Activated T-cell treated with anti-CD3 and anti-CD28 coated beads for 24 hours (primary cell): Measurements from ENCODE around the gene PITPNB.

Source experiments
- DNase-seq: peaks from one replicate; pipeline ENCODE4 v3.0.0-alpha.2; 2020; ENCODE audit warnings: low read depth

The PITPNB gene

DNA sequence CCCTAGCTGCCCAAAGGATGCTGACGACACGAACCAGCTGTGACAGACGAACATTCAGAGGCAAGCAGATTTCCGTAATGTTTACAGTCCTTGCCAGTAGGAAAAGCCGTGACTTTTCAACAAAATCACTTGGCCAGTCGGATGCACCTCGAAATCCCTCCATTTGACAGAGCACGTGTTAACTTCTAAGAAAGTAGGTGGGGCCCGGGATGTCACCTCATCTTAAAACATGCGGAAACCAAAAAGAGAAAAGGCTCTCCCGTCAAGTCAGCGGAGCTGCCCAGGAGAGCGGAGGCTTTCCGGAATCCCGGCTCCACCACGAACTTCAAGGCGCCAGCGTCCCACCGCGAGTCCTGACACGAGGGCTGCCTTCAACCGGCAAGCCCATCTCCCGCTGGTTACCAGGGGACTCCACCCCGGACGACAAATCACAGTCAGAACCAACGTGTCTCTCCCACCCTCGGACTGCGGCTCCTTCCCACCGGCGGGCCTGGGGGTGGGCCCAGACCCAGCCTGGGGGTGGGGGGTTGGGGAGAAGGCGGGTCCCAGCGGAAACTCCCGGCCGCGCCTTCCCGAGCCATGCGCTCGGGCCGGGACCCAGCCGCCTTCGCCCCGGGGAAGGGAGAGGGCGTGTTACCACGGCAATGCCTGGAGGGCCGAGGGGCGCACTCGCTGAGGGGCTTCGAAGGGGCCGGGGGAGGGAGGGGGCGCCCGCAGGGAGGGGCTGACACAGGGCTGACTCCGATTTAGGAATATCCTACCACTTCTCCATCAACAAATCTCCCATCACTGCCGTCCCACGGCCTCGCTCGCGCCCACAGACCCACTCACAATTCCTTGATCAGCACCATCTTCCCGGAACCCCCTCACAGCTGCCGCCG, 475 bp downstream of the PITPNB start:
- DNase-seq: peak; percentile 52

DNA sequence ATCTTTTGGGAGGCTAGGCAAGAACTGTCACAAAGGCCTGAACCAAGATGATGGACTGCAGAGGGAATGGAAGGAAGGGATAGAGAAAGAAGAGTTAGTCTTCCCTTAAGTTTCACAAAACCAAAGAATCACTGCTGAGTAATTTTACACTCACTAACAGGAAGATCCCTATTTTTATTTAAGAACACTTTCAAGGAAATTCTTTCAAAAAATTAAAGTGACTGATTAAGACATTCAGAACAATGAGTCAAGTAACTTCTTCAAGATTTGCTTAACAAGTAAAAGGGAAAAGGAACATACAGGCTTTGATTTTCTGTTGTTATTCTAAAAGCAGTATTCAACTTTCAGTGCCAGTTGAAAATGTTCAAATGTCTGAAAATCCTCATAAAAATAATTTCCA, 3.1 kb downstream of the PITPNB start:
- no peak for DNase-seq

DNA sequence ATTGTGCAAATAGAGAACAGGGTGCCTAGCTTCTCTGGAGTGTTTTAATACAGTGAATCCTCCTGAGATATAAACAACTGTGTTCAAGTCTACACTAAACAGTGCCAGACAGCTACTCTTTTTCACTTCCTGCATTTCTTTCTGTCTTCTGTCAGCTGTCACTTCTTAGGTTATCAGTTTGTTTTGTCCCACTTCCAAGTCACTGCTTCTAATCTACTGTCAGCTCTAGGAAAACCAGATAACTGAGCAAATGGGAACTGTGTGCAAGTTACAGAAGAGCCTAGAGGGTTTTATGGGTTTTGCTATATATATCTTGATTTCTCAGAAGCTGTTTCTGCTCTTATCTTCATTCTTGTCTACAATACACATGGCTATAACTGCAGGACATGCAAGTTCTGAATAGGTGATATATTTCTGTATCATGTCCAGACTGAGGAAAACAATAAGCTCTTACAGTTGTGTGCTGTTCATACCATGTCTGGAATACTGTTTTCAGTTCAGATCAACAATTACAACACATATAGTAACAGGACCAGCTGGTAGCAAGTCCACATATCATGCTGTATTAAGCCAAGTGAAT, 5.8 kb downstream of the PITPNB start:
- DNase-seq: no peak

- no peak for DNase-seq
These were observed 7.0 kb downstream of the PITPNB start for GRCh38 chr22:27912101-27912500.

DNA sequence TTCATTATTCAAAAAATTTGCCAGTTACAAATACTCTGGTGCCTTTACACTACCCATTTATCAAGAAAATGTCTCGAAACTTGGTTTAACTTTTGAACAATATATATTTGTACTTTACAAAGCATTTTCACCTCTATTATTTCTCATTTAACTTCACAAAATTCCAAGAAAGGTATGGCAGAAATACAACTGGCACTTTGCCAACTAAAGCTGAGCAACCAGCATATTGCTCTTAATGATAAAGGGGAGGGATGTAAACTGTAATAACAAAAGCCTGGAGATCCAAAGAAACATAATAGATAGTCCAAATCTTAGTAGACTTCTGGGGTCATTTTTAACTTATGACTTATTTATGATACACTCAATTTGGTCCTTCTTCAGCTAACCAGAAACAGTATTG, 7.7 kb downstream of the PITPNB start:
- no peak for DNase-seq

DNA sequence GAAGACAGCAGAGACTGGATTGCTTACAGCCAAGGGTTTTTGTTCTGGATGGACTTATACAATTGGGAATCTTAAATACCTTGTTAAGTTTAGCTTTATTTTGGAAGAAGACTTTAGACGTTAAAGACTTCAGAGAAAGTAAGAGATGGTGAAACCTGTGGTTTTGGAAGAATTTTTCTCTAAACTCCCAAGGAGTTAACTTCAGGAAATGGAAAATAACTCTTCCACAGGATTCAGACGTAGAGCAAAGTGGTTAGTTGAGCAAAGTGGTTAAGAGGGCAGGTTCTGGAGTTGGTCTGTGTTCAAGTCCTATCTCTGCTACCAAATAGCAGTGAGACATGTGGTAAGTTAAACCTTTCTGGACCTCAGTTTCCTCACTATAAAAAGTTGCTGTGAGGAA, 12.8 kb downstream of the PITPNB start:
- no peak for DNase-seq

DNA sequence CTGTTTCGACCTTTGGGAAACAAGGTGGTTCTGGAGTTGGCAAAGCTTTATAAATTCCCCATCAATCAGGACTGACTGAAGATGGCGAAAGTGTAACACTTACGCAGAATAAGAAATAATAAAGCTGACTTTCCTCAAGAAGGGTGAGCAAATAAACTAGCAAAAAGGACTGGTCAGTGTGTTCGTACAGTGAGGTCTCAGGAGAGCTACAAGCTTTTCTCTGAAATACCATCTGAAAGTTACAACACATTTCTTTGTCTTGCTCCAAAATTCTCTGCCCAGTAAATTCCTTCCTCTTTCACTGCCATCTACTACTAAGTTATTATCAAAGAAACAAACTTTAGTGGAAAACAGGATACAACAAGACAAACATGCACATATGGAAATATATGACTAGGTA, 13.4 kb downstream of the PITPNB start:
- no peak for DNase-seq

- DNase-seq: no peak
These were observed 15.1 kb downstream of the PITPNB start for GRCh38 chr22:27903805-27904473.

DNA sequence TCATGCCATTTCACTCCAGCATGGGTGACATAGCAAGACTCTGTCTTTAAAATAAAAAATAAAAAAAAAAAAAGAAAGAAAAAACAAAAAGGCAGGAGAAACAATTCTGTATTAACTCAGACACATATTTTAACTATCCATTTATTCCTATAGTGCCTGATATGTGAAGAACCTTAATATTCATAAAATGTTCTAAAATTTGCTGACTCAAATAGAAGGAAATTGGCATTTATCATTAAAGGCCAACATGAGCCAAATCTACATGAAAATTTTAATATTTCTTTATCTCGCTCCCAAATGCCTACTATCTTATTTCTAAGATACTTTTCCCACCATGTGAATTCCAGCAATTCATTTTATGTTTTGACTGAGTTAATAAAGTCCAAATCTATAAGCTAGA, 18.9 kb downstream of the PITPNB start:
- no peak for DNase-seq

- DNase-seq: no peak
These were observed 22.8 kb downstream of the PITPNB start for GRCh38 chr22:27896245-27896644.

GRCh38 chr22:27895600-27895999, 23.5 kb downstream of the PITPNB start:
- no peak for DNase-seq

DNA sequence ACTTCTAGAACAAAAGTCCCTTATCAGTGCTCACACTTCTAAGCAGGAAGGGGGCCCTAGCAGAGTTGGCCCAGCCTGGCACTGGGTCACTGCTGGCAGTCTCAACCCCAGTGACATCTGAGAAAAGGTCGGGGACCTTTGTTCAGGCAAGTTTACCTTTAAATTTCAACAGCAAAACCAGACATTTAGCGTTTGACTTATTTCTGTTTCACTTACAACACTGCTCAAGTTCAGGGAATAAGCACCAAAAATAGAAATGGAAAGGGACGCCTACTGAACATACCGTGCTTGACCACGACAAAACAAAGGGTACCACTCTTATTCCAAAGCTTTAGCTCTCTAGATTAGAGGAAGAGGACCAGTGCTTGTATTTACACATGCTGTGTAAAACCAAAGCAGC, 26.2 kb downstream of the PITPNB start:
- no peak for DNase-seq

GRCh38 chr22:27892064-27892463, 27.0 kb downstream of the PITPNB start:
- no peak for DNase-seq

GRCh38 chr22:27888310-27888709, 30.7 kb downstream of the PITPNB start:
- no peak for DNase-seq

- no peak for DNase-seq
These were observed 32.3 kb downstream of the PITPNB start for GRCh38 chr22:27886843-27887151.

GRCh38 chr22:27885977-27886842, 32.8 kb downstream of the PITPNB start:
- DNase-seq: no peak

GRCh38 chr22:27883656-27884350, 35.3 kb downstream of the PITPNB start:
- no peak for DNase-seq

DNA sequence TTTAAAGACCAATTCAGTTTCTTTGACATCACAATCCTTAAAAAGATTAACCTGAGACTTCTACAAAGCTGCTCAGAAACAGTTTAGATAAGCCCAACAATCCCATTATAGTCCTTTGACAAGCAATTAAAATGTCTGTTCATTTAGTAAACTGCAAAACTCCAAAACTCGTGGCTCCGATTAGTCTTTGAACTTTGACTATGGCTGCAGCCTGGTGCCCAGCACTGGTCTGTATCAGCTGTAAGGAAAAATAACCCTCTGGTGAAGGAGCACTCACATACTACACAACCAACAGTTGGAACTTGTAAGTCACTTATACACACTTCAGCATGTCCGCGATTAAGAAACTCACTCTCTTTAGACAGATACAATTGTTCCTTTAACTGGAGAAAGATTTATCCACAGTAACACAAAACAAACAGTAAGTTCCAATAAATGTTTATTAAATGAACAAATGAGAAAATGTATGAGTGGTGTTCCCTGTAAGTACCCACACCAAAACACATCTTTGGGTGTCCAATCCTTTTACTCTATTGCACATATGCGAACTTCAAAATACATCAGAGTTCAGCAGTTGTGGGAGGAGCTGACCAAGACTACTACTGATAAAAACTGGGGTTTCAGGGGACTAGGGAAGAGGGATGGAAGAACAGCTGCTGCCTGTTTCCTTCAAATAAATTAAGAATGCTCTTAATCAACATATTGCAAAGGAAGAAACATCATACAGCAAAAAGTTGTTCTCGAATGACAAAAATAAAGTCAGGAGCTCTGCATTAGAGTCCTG, 36.4 kb downstream of the PITPNB start:
- no peak for DNase-seq

DNA sequence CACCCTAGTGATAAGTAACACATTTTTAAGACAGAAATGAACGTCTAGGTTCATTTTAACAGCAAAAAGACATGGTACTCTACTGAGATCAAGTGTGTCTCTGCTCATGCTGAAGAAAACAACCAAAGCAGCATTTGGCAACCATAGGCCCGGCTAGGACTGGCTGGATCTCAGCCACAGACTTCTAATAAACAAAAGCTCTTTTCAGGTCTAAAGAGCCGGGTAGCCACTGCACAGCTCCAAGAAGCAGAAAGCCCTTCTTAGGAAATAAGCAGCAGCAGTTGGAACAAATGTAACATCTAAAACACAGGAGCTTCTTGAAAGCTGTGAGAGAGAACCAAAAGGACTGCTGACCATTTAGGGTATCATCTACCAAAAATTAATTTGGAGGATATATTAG, 37.6 kb downstream of the PITPNB start:
- DNase-seq: no peak

DNA sequence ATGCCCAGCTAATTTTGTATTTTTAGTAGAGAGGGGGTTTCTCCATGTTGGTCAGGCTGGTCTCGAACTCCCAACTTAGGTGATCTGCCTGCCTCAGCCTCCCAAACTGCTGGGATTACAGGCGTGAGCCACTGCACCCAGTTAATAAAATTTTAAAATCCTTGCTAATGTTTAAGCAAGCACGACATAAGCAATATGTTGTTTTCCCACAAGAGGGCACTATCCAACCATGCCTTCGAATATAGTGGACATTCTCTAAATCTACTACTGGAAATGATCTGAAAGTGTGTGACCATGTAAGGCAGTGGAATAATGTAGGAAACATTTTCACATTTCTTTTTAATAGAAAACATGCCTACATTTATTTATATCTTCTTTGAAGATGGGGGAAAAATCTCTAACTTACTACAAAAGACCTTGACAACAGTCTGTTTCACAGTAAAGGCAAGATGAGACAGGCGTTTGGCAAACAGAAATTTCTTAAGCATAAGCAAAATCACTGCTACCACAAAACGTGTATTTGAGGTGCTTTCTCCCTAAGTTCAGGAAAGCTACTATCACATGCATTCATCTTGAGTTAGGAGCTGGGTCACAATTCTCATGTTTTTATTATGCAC, 38.2 kb downstream of the PITPNB start:
- DNase-seq: no peak

- no peak for DNase-seq
These were observed 39.1 kb downstream of the PITPNB start for GRCh38 chr22:27879923-27880322.
